H9 (cell line): ENCODE results near the gene SLC35A3. TPM values are rescaled to one million over a fixed set of nuclear protein-coding genes. Genes with fewer than 3 reads are reported as not detected.

Source experiments
- DNase-seq: peaks from one replicate; pipeline ENCODE4 v3.0.0-alpha.2; 2017
- H2AFZ ChIP-seq: one replicate; pipeline ENCODE4 v1.6.1; 2013; ENCODE audit warnings: mild to moderate bottlenecking, low read length, control low read depth, moderate library complexity
- H2AK5ac ChIP-seq: 2 replicates; pipeline ENCODE4 v1.6.1; 2013; ENCODE audit warnings: low read length, control low read depth, mixed read lengths; ENCODE audit not compliant: insufficient read length
- H2BK120ac ChIP-seq: one replicate; pipeline ENCODE4 v1.6.1; 2013; ENCODE audit warnings: low read depth, mild to moderate bottlenecking, low read length, control low read depth, inconsistent platforms; ENCODE audit not compliant: poor library complexity, severe bottlenecking
- H2BK12ac ChIP-seq: 2 replicates; pipeline ENCODE4 v1.6.1; 2013; ENCODE audit warnings: low read length, control low read depth, mixed read lengths, low read depth; ENCODE audit not compliant: insufficient read length
- H2BK15ac ChIP-seq: 2 replicates; pipeline ENCODE4 v1.6.1; 2013; ENCODE audit warnings: low read depth, low read length, control low read depth
- H2BK20ac ChIP-seq: one replicate; pipeline ENCODE4 v1.6.1; 2013; ENCODE audit warnings: low read depth, mild to moderate bottlenecking, low read length, control low read depth, inconsistent platforms; ENCODE audit not compliant: poor library complexity, severe bottlenecking
- H2BK5ac ChIP-seq: 2 replicates; pipeline ENCODE4 v1.6.1; 2013; ENCODE audit warnings: low read length, control low read depth, mixed read lengths; ENCODE audit not compliant: insufficient read length
- H3K14ac ChIP-seq: 2 replicates; pipeline ENCODE4 v1.6.1; 2013; ENCODE audit warnings: low read length, control low read depth; ENCODE audit not compliant: insufficient read depth
- H3K18ac ChIP-seq: 2 replicates; pipeline ENCODE4 v1.6.1; 2013; ENCODE audit warnings: low read depth, mild to moderate bottlenecking, mixed read lengths, low read length, control low read depth; ENCODE audit not compliant: insufficient read length
- H3K23ac ChIP-seq: 2 replicates; pipeline ENCODE4 v1.6.1; 2013; ENCODE audit warnings: low read length, control low read depth, mixed read lengths, low read depth; ENCODE audit not compliant: insufficient read length
- H3K23me2 ChIP-seq: 2 replicates; pipeline ENCODE4 v1.6.1; 2013; ENCODE audit warnings: low read depth, mild to moderate bottlenecking, mixed read lengths, low read length, control low read depth; ENCODE audit not compliant: insufficient read length, poor library complexity, severe bottlenecking
- H3K27ac ChIP-seq: 2 replicates; pipeline ENCODE4 v1.5.1; 2013; ENCODE audit warnings: low read length, control low read depth, mixed read lengths, low read depth; ENCODE audit not compliant: insufficient read length
- H3K27me3 ChIP-seq: 2 replicates; pipeline ENCODE4 v1.6.1; 2013; ENCODE audit warnings: low read length, control low read depth, inconsistent platforms; ENCODE audit not compliant: insufficient read depth
- H3K4ac ChIP-seq: 2 replicates; pipeline ENCODE4 v1.6.1; 2013; ENCODE audit warnings: low read depth, mild to moderate bottlenecking, control low read depth, inconsistent platforms, low read length, moderate library complexity
- H3K4me1 ChIP-seq: 2 replicates; pipeline ENCODE4 v1.6.1; 2013; ENCODE audit warnings: low read length, control low read depth, inconsistent platforms; ENCODE audit not compliant: insufficient read depth
- H3K4me2 ChIP-seq: 2 replicates; pipeline ENCODE4 v1.6.1; 2013; ENCODE audit warnings: low read length, control low read depth, mixed read lengths; ENCODE audit not compliant: insufficient read length, insufficient read depth
- H3K56ac ChIP-seq: 2 replicates; pipeline ENCODE4 v1.6.1; 2013; ENCODE audit warnings: low read depth, mild to moderate bottlenecking, mixed read lengths, low read length, control low read depth; ENCODE audit not compliant: insufficient read length
- H3K79me1 ChIP-seq: 2 replicates; pipeline ENCODE4 v1.6.1; 2013; ENCODE audit warnings: low read depth, mild to moderate bottlenecking, moderate library complexity, low read length, control low read depth, inconsistent platforms; ENCODE audit not compliant: insufficient read depth, poor library complexity, severe bottlenecking
- H3K79me2 ChIP-seq: 2 replicates; pipeline ENCODE4 v1.6.1; 2013; ENCODE audit warnings: low read length, control low read depth, inconsistent platforms; ENCODE audit not compliant: insufficient read depth
- H3K9ac ChIP-seq: 2 replicates; pipeline ENCODE4 v1.6.1; 2013; ENCODE audit warnings: low read length, control low read depth, mixed read lengths; ENCODE audit not compliant: insufficient read length; ENCODE audit errors: extremely low read depth
- H3K9me3 ChIP-seq: one replicate; pipeline ENCODE4 v1.6.1; 2013; ENCODE audit warnings: low read depth, low read length, inconsistent platforms; ENCODE audit not compliant: control insufficient read depth
- H3T11ph ChIP-seq: one replicate; pipeline ENCODE4 v1.6.1; 2013; ENCODE audit warnings: mild to moderate bottlenecking, low read length, control low read depth, inconsistent platforms
- H4K20me1 ChIP-seq: one replicate; pipeline ENCODE4 v1.6.1; 2013; ENCODE audit not compliant: control insufficient read depth, insufficient read length, insufficient read depth
- H4K5ac ChIP-seq: 2 replicates; pipeline ENCODE4 v1.6.1; 2013; ENCODE audit warnings: low read depth, mild to moderate bottlenecking, mixed read lengths, low read length, control low read depth; ENCODE audit not compliant: insufficient read length
- H4K8ac ChIP-seq: replicated peaks from 2 replicates; pipeline ENCODE4 v1.6.1; 2013; ENCODE audit warnings: low read length, control low read depth, mixed read lengths, low read depth; ENCODE audit not compliant: insufficient read length
- H4K91ac ChIP-seq: 2 replicates; pipeline ENCODE4 v1.6.1; 2013; ENCODE audit warnings: low read depth, mild to moderate bottlenecking, moderate library complexity, mixed read lengths, low read length, control low read depth; ENCODE audit not compliant: insufficient read length
- H3K27ac Mint-ChIP-seq, 3 experiments: 2 replicates in 2 of 3; 3 replicates in 1 of 3; pipeline ENCODE4 v1.8.0; 2020 to 2021; ENCODE audit warnings: mixed read lengths in 3 of 3, mild to moderate bottlenecking in 1 of 3, moderate library complexity in 1 of 3
- H3K27me3 Mint-ChIP-seq: 2 replicates; pipeline ENCODE4 v1.8.0; 2021; ENCODE audit warnings: low read depth, mild to moderate bottlenecking, moderate library complexity, mixed read lengths
- H3K36me3 Mint-ChIP-seq, 3 experiments: 2 replicates in 2 of 3; 3 replicates in 1 of 3; pipeline ENCODE4 v1.8.0; 2020 to 2021; ENCODE audit warnings: low read depth in 3 of 3, mixed read lengths in 3 of 3; ENCODE audit not compliant: insufficient read depth in 1 of 3
- H3K4me1 Mint-ChIP-seq, 2 experiments: 2 replicates each; pipeline ENCODE4 v1.8.0; 2020; ENCODE audit warnings: mixed read lengths in 2 of 2
- H3K4me3 Mint-ChIP-seq, 2 experiments: 2 replicates in 1 of 2; 3 replicates in 1 of 2; pipeline ENCODE4 v1.8.0; 2020 to 2021; ENCODE audit warnings: mild to moderate bottlenecking in 2 of 2, mixed read lengths in 2 of 2, moderate library complexity in 1 of 2
- H3K9me3 Mint-ChIP-seq, 2 experiments: 2 replicates in 1 of 2; 3 replicates in 1 of 2; pipeline ENCODE4 v1.8.0; 2020; ENCODE audit warnings: mild to moderate bottlenecking in 2 of 2, mixed read lengths in 2 of 2, moderate library complexity in 1 of 2
- CTCF ChIP-seq: fragments of 200-600 bp; sonication (generic); conservative IDR thresholded peaks from 3 replicates; pipeline ENCODE4 v1.8.0; 2021; ENCODE audit warnings: antibody characterized with exemption, mild to moderate bottlenecking
- total RNA-seq: library from RNA; stranded (reverse); gene quantifications from 2 replicates; pipeline ENCODE4 v1.2.1, GENCODE V29; 2021

The SLC35A3 gene
- total RNA-seq, 1 experiment from 2014 or later: 15.1 TPM

DNA sequence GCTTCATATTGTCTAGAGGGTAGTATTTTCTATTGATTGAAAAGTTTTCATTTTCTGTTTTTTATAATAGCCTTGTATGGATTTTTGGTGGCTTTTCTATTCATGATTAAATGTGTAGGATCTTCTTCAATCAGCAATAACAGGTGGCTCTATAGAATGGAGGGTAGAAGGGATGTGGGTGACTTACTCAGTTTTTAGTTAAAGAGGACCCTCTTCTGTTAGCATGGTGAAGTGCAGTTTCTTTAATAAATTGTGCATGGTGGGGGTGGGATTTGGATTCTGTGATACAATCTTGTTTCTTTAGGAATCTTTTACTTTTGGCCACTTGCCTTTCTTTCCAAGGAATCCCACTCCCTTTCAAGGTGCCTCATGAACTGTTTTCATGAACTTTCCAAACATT lies 64.7 kb downstream of the SLC35A3 start:
- no peak overlapping the region; a peak in 1 of 7 replicates for H3K27ac Mint-ChIP-seq
- Histone ChIP-seq H3T11ph (no peak overlapping the region), H2BK12ac (no peak overlapping the region), H3K9me3 (no peaks in the 10 kb centered on the region), H3K4ac (no peak overlapping the region), H4K20me1 (no peaks in the 10 kb centered on the region), H2BK15ac (no peak overlapping the region), H3K4me2 (no peak overlapping the region), H4K91ac (no peak overlapping the region), H3K18ac (no peak overlapping the region), H3K79me1 (no peaks in the 10 kb centered on the region), H4K8ac (no peak overlapping the region), H3K9ac (no peak overlapping the region), H3K27me3 (no peaks in the 10 kb centered on the region), H4K5ac (no peak overlapping the region), H2BK5ac (no peak overlapping the region), H2AFZ (no peak overlapping the region), H3K27ac (no peak overlapping the region), H3K14ac (no peak overlapping the region), H2BK120ac (no peak overlapping the region), H3K79me2 (peaks cover 6% of the 10 kb centered on the region; the same call in 1 of the 2 replicates), H3K23me2 (peaks cover 5% of the 10 kb centered on the region), H2AK5ac (no peak overlapping the region), H3K56ac (no peak overlapping the region), H3K23ac (no peak overlapping the region), H3K4me1 (no peaks in the 10 kb centered on the region; the same call in none of the 2 replicates), H2BK20ac (no peak overlapping the region)
- H3K36me3 Mint-ChIP-seq: peaks cover 2 to 9% (median 5%) of the 10 kb centered on the region in 3 experiments; a peak in 6 of 7 replicates
- H3K9me3 Mint-ChIP-seq: no peaks in the 10 kb centered on the region; a peak in 1 of 5 replicates
- H3K4me1 Mint-ChIP-seq: peaks cover 10 to 21% of the 10 kb centered on the region in 2 experiments
- no peak overlapping the region for H3K4me3 Mint-ChIP-seq
- TF ChIP-seq CTCF: peak; percentile 56
- no peaks in the 10 kb centered on the region for H3K27me3 Mint-ChIP-seq
- no peak for DNase-seq
